KG1 (cell line): ENCODE results near the gene COPS9.

Experiments used
- DNase-seq: peaks from one replicate; lab custom pipeline; 2025; lab: John Stamatoyannopoulos, UW

The COPS9 gene

GRCh38 chr2:240166191-240166590 lies 30.1 kb upstream of the COPS9 start:
- no peak for DNase-seq

- no peak for DNase-seq
Measured at GRCh38 chr2:240165661-240166060, 29.6 kb upstream of the COPS9 start.

GRCh38 chr2:240165034-240165433 lies 28.9 kb upstream of the COPS9 start:
- DNase-seq, result no peak

GRCh38 chr2:240164586-240164985 lies 28.5 kb upstream of the COPS9 start:
- DNase-seq, result no peak

GRCh38 chr2:240163844-240164574 lies 27.9 kb upstream of the COPS9 start:
- no peak for DNase-seq

- DNase-seq, result no peak
Measured at GRCh38 chr2:240162939-240163714, 27.0 kb upstream of the COPS9 start.

GRCh38 chr2:240162531-240162930 lies 26.4 kb upstream of the COPS9 start:
- no peak for DNase-seq

- DNase-seq, result no peak
Measured at GRCh38 chr2:240162032-240162431, 25.9 kb upstream of the COPS9 start.

GRCh38 chr2:240161087-240161750 lies 25.1 kb upstream of the COPS9 start:
- no peak for DNase-seq

- no peak for DNase-seq
Measured at GRCh38 chr2:240160291-240161086, 24.4 kb upstream of the COPS9 start.

- DNase-seq, result no peak
Measured at GRCh38 chr2:240159251-240159839, 23.2 kb upstream of the COPS9 start.

- no peak for DNase-seq
Measured at GRCh38 chr2:240157147-240157470, 21.0 kb upstream of the COPS9 start.

GRCh38 chr2:240156435-240157146 lies 20.5 kb upstream of the COPS9 start:
- no peak for DNase-seq

GRCh38 chr2:240155745-240156390 lies 19.8 kb upstream of the COPS9 start:
- no peak for DNase-seq

GRCh38 chr2:240155048-240155744 lies 19.1 kb upstream of the COPS9 start:
- no peak for DNase-seq

- no peak for DNase-seq
Measured at GRCh38 chr2:240154606-240155005, 18.5 kb upstream of the COPS9 start.

- no peak for DNase-seq
Measured at GRCh38 chr2:240153418-240153817, 17.3 kb upstream of the COPS9 start.

GRCh38 chr2:240151477-240152031 lies 15.4 kb upstream of the COPS9 start:
- DNase-seq, result no peak

GRCh38 chr2:240149943-240150784 lies 14.1 kb upstream of the COPS9 start:
- no peak for DNase-seq
